HepG2 (cell line): Measurements from ENCODE around the gene PTPRB.

Experiments
- CREB1 ChIP-seq, 2 experiments: fragments of 450-650 bp in 1 of 2; IDR thresholded peaks; 2 replicates each; pipeline ENCODE4 v1.6.1; 2016 to 2017; ENCODE audit warnings: control low read depth in 1 of 2, mild to moderate bottlenecking in 1 of 2, missing compliant biosample characterization in 1 of 2, missing genetic modification characterization in 1 of 2
- CTCF ChIP-seq: sonication (generic); formaldehyde crosslinking; IDR thresholded peaks from 2 replicates; pipeline ENCODE4 v1.5.0; 2020; ENCODE audit warnings: mild to moderate bottlenecking, missing genetic modification reagents, moderate library complexity
- IKZF4 ChIP-seq: sonication (generic); formaldehyde crosslinking; IDR thresholded peaks from 2 replicates; pipeline ENCODE4 v1.5.1; 2020; ENCODE audit warnings: borderline replicate concordance, mild to moderate bottlenecking, low read depth, missing genetic modification reagents; ENCODE audit errors: not compliant biosample characterization
- MATR3 ChIP-seq: sonication (generic); formaldehyde crosslinking; IDR thresholded peaks from 2 replicates; pipeline ENCODE4 v1.4.0; 2020; ENCODE audit warnings: missing genetic modification reagents
- NCOA5 ChIP-seq: sonication (generic); formaldehyde crosslinking; IDR thresholded peaks from 2 replicates; pipeline ENCODE4 v1.4.0; 2020; ENCODE audit warnings: missing genetic modification reagents
- ZNF24 ChIP-seq: fragments of 450-650 bp; IDR thresholded peaks from 2 replicates; pipeline ENCODE4 v1.6.1; 2017; ENCODE audit warnings: antibody characterized with exemption, mild to moderate bottlenecking
- ZNF609 ChIP-seq: sonication (generic); formaldehyde crosslinking; IDR thresholded peaks from 2 replicates; pipeline ENCODE4 v1.4.0; 2020; ENCODE audit warnings: mild to moderate bottlenecking, missing genetic modification reagents, borderline replicate concordance
- ZSCAN29 ChIP-seq: sonication (generic); formaldehyde crosslinking; conservative IDR thresholded peaks from 2 replicates; pipeline ENCODE4 v1.4.0; 2020; ENCODE audit warnings: mild to moderate bottlenecking, missing genetic modification reagents
- TF ChIP-seq, protein P1 (sequence below): sonication (generic); formaldehyde crosslinking; IDR thresholded peaks from 2 replicates; pipeline ENCODE4 v1.9.0; 2022; ENCODE audit warnings: low read depth, missing genetic modification reagents

DNA sequence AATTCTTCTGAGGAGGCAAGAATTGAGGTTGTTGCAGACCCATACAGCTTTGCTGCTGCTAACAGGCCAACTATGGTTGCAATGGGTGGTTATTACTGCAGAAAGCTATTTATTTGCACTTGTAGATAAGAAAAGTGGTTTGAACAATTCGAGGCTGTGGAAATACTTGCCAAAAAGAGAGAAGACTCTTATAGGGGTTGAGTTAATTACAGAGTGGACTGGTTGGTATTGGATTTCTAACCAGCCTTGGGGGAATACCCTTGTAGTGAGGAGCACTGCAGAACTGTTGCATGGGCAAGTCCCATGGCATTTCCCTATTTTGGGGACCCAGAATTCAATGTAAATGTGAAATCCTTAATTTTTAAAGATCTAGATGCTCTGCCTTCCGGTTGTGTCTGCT, 150.6 kb downstream of the PTPRB start:
- TF ChIP-seq, protein P1, sequence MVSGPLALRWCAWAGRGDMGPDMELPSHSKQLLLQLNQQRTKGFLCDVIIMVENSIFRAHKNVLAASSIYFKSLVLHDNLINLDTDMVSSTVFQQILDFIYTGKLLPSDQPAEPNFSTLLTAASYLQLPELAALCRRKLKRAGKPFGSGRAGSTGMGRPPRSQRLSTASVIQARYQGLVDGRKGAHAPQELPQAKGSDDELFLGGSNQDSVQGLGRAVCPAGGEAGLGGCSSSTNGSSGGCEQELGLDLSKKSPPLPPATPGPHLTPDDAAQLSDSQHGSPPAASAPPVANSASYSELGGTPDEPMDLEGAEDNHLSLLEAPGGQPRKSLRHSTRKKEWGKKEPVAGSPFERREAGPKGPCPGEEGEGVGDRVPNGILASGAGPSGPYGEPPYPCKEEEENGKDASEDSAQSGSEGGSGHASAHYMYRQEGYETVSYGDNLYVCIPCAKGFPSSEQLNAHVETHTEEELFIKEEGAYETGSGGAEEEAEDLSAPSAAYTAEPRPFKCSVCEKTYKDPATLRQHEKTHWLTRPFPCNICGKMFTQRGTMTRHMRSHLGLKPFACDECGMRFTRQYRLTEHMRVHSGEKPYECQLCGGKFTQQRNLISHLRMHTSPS, result no peak
- no peak for TF ChIP-seq CTCF
- TF ChIP-seq CREB1 (IDR thresholded peaks at IDR 0.05), result no peak
- TF ChIP-seq CREB1 (CRISPR knock-in tag; IDR thresholded peaks at IDR 0.05), result no peak
- no peak for TF ChIP-seq ZSCAN29 (CRISPR knock-in tag)
- no peak for TF ChIP-seq ZNF24
- TF ChIP-seq MATR3 (CRISPR knock-in tag), result no peak
- no peak for TF ChIP-seq NCOA5 (CRISPR knock-in tag)
- no peak for TF ChIP-seq IKZF4 (CRISPR knock-in tag)
- TF ChIP-seq ZNF609, result no peak
